ENCODE results near the gene MYO7A.

DNA sequence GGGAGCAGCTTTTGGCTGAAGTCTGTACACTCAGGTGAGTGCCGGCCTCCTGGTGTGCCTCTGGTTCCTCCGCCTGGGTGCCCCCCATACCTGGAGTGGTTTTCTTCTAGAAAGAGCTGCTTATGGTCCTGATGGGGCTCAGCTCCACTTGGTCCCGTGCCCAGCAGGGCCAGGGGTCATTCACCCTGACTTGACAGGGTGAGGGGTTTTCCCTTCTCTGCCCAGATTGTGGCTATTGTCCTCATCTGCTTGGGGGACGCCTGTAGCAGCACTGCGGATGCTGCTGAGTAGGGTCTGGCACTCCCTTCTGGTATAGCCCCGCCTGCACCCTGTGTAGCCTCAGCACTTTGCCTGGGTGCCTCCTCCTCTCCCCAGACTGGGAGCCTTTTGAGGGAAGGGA is 17.2 kb upstream of the MYO7A start:
- no peak for TF ChIP-seq POLR2A (IDR thresholded peaks at IDR 0.05)
- TF ChIP-seq, protein P1, sequence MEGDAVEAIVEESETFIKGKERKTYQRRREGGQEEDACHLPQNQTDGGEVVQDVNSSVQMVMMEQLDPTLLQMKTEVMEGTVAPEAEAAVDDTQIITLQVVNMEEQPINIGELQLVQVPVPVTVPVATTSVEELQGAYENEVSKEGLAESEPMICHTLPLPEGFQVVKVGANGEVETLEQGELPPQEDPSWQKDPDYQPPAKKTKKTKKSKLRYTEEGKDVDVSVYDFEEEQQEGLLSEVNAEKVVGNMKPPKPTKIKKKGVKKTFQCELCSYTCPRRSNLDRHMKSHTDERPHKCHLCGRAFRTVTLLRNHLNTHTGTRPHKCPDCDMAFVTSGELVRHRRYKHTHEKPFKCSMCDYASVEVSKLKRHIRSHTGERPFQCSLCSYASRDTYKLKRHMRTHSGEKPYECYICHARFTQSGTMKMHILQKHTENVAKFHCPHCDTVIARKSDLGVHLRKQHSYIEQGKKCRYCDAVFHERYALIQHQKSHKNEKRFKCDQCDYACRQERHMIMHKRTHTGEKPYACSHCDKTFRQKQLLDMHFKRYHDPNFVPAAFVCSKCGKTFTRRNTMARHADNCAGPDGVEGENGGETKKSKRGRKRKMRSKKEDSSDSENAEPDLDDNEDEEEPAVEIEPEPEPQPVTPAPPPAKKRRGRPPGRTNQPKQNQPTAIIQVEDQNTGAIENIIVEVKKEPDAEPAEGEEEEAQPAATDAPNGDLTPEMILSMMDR (IDR thresholded peaks at IDR 0.05): no peak
